GM12891 (cell line): ENCODE results near the gene WDR90.

ENCODE experiments used
- DNase-seq: peaks from one replicate; pipeline ENCODE4 v3.0.0; 2011; ENCODE audit warnings: low spot score; ENCODE audit not compliant: insufficient read length
- FAIRE-seq: peaks from 2 replicates; lab custom pipeline; 2011; peaks lifted over from hg19 to GRCh38; lab: Jason Lieb, UNC
- PAX5 ChIP-seq: IDR thresholded peaks from 2 replicates; pipeline ENCODE4 v1.6.1; 2011; ENCODE audit warnings: low read length, moderate library complexity, mild to moderate bottlenecking; ENCODE audit not compliant: insufficient read depth, severe bottlenecking
- POLR2A ChIP-seq: IDR thresholded peaks from 2 replicates; pipeline ENCODE4 v1.6.1; 2011; ENCODE audit warnings: low read depth, low read length, control low read depth
- POLR2AphosphoS5 ChIP-seq: IDR thresholded peaks from 2 replicates; pipeline ENCODE4 v1.6.1; 2011; ENCODE audit warnings: low read depth, low read length, control low read depth
- POU2F2 ChIP-seq: IDR thresholded peaks from 2 replicates; pipeline ENCODE4 v1.6.1; 2011; ENCODE audit warnings: low read depth, mild to moderate bottlenecking, control low read depth, low read length, moderate library complexity
- SPI1 ChIP-seq: IDR thresholded peaks from 2 replicates; pipeline ENCODE4 v1.6.1; 2011; ENCODE audit warnings: low read depth, low read length, control low read depth
- TAF1 ChIP-seq: IDR thresholded peaks from 2 replicates; pipeline ENCODE4 v1.6.1; 2011; ENCODE audit warnings: low read depth, low read length, control low read depth

WDR90 gene

GRCh38 chr16:678858-679813, 30.0 kb downstream of the WDR90 start:
- TF ChIP-seq POU2F2 (no peak), PAX5 (no peak), TAF1 (no peak), POLR2AphosphoS5 (no peak), SPI1 (no peak), POLR2A (no peak)
- FAIRE-seq: peak; percentile 72
- no peak for DNase-seq

GRCh38 chr16:679814-680624, 30.9 kb downstream of the WDR90 start, which contains the start of gene STUB1:
TSS of gene STUB1 (plus strand) at chr16:680410. CDS start at chr16:680526, 116 bp downstream.
- FAIRE-seq (peak; percentile 94), DNase-seq (peak; percentile 79)
- TF ChIP-seq POLR2A: no peak

- DNase-seq: no peak
- TF ChIP-seq POLR2A (no peak), TAF1 (no peak), PAX5 (no peak), SPI1 (no peak)
- no peak for FAIRE-seq
Measured at GRCh38 chr16:680625-680945, 31.4 kb downstream of the WDR90 start.

GRCh38 chr16:680967-681745, 32.0 kb downstream of the WDR90 start:
- peak; percentile 41 for FAIRE-seq
- TF ChIP-seq POU2F2 (no peak), PAX5 (no peak), POLR2AphosphoS5 (no peak), POLR2A (no peak), SPI1 (no peak), TAF1 (no peak)
- DNase-seq: no peak

- FAIRE-seq: no peak
- no peak for TF ChIP-seq POU2F2
- no peak for TF ChIP-seq POLR2AphosphoS5
- TF ChIP-seq PAX5: no peak
- TF ChIP-seq TAF1: no peak
- 0 out of 2 replicates have a peak, but pooled peaks have one; percentile 16 for TF ChIP-seq POLR2A
- DNase-seq: no peak
Measured at GRCh38 chr16:681746-682427, 32.7 kb downstream of the WDR90 start.

- DNase-seq (no peak), FAIRE-seq (no peak)
- no peak for TF ChIP-seq POU2F2
- TF ChIP-seq POLR2AphosphoS5: no peak
- TF ChIP-seq TAF1: no peak
- no peak for TF ChIP-seq POLR2A
- TF ChIP-seq PAX5: no peak
- TF ChIP-seq SPI1: no peak
Measured at GRCh38 chr16:682493-683395, 33.6 kb downstream of the WDR90 start.

GRCh38 chr16:683396-684070, 34.4 kb downstream of the WDR90 start:
- FAIRE-seq (no peak), DNase-seq (no peak)
- TF ChIP-seq TAF1 (no peak), POLR2AphosphoS5 (no peak), PAX5 (no peak), POLR2A (no peak; the same call in 1 of the 2 replicates), SPI1 (no peak), POU2F2 (no peak)
